ENCODE data around the gene RC3H2.

DNA sequence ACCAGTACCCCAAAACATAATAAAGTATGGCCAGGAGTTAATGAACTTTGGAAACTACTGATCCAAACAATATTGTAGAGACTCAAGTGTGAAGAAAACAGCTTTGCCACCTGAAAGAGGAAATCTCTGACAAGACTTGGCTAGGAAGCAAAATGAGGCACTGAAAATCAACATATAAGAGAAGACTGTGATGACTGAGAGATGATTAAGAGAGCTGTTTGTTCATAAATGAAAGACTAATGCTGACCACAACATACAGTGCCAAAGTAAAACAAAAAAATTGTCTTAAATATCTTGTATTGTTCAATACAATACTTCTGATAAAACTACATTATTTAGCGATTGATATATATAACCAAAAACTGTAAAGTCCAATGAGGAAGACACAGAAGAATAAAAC is 7.2 kb downstream of the RC3H2 start:
- TF ChIP-seq, protein P1, sequence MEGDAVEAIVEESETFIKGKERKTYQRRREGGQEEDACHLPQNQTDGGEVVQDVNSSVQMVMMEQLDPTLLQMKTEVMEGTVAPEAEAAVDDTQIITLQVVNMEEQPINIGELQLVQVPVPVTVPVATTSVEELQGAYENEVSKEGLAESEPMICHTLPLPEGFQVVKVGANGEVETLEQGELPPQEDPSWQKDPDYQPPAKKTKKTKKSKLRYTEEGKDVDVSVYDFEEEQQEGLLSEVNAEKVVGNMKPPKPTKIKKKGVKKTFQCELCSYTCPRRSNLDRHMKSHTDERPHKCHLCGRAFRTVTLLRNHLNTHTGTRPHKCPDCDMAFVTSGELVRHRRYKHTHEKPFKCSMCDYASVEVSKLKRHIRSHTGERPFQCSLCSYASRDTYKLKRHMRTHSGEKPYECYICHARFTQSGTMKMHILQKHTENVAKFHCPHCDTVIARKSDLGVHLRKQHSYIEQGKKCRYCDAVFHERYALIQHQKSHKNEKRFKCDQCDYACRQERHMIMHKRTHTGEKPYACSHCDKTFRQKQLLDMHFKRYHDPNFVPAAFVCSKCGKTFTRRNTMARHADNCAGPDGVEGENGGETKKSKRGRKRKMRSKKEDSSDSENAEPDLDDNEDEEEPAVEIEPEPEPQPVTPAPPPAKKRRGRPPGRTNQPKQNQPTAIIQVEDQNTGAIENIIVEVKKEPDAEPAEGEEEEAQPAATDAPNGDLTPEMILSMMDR (tag by site-specific recombination; IDR thresholded peaks at IDR 0.05) = no peak
- TF ChIP-seq MYNN (tag by site-specific recombination; IDR thresholded peaks at IDR 0.05; ENCODE audit: borderline replicate concordance) = no peak
- TF ChIP-seq KLF10 (tag by site-specific recombination; IDR thresholded peaks at IDR 0.05) = no peak
